ENCODE measurements around the gene TRMT61B.
A peak's percentile ranks its signal among the peaks of the same experiment; 100 is the strongest.

The TRMT61B gene

GRCh38 chr2:28870146-28870891 lies at the start of gene TRMT61B:
TSS of gene TRMT61B (minus strand) at chr2:28870309. CDS start at chr2:28870277, 32 bp downstream.
- peak; percentile 98 for DNase-seq

- DNase-seq: no peak
Observed at GRCh38 chr2:28915939-28916338, 45.8 kb upstream of the TRMT61B start.

GRCh38 chr2:28909655-28910353 lies 39.7 kb upstream of the TRMT61B start:
- DNase-seq: no peak

GRCh38 chr2:28908172-28908571 lies 38.1 kb upstream of the TRMT61B start:
- DNase-seq: no peak

- no peak for DNase-seq
Observed at GRCh38 chr2:28906821-28907220, 36.7 kb upstream of the TRMT61B start.

- no peak for DNase-seq
Observed at GRCh38 chr2:28906376-28906775, 36.3 kb upstream of the TRMT61B start.

- DNase-seq: no peak
Observed at GRCh38 chr2:28905533-28905932, 35.4 kb upstream of the TRMT61B start.

GRCh38 chr2:28904802-28905457 lies 34.8 kb upstream of the TRMT61B start:
- no peak for DNase-seq

GRCh38 chr2:28904295-28904694 lies 34.2 kb upstream of the TRMT61B start:
- DNase-seq: no peak

GRCh38 chr2:28902584-28902983 lies 32.5 kb upstream of the TRMT61B start:
- DNase-seq: no peak

GRCh38 chr2:28901841-28902240 lies 31.7 kb upstream of the TRMT61B start:
- no peak for DNase-seq

- no peak for DNase-seq
Observed at GRCh38 chr2:28901202-28901601, 31.1 kb upstream of the TRMT61B start.

GRCh38 chr2:28898048-28898447 lies 27.9 kb upstream of the TRMT61B start:
- no peak for DNase-seq

GRCh38 chr2:28896906-28897305 lies 26.8 kb upstream of the TRMT61B start:
- no peak for DNase-seq

- peak; percentile 17 for DNase-seq
Observed at GRCh38 chr2:28895189-28895893, 25.2 kb upstream of the TRMT61B start.

GRCh38 chr2:28894470-28895188 lies 24.5 kb upstream of the TRMT61B start, which contains the start of gene WDR43:
TSS of gene WDR43 (plus strand) at chr2:28894667. CDS start at chr2:28894699, 32 bp downstream.
- peak; percentile 99 for DNase-seq

GRCh38 chr2:28893488-28893887 lies 23.4 kb upstream of the TRMT61B start:
- no peak for DNase-seq

GRCh38 chr2:28880193-28880592 lies 10.1 kb upstream of the TRMT61B start:
- DNase-seq: no peak

GRCh38 chr2:28871620-28872019 lies 1.5 kb upstream of the TRMT61B start:
- no peak for DNase-seq

- DNase-seq: no peak
Observed at GRCh38 chr2:28869494-28870145, 489 bp downstream of the TRMT61B start.

- no peak for DNase-seq
Observed at GRCh38 chr2:28868611-28869010, 1.5 kb downstream of the TRMT61B start.

GRCh38 chr2:28855977-28856376 lies 14.1 kb downstream of the TRMT61B start:
- DNase-seq: no peak

Measured in eye (tissue), 1 donor.